ENCODE measurements around the gene YIPF5. TPM values are rescaled to one million over a fixed set of nuclear protein-coding genes. Genes with fewer than 3 reads are reported as not detected.
A peak's percentile ranks its signal among the peaks of the same experiment; 100 is the strongest.

The YIPF5 gene
- total and polyA plus RNA-seq, 2 of the 4 experiments (the other 2 are of a cell fraction) = 64.4 to 172 TPM

- H4K20me1 ChIP-seq (ENCODE audit: insufficient read depth, low read length) = no peaks in the 10 kb centered on the region
- H3K4ac ChIP-seq (ENCODE audit: low read depth, low read length) = no peak overlapping the region
- H3K9ac ChIP-seq (ENCODE audit: low read depth, low read length) = no peak overlapping the region
- peak overlapping the region; percentile 64; the same call in 1 of the 2 replicates for H3K18ac ChIP-seq (ENCODE audit: low read depth, low read length)
- DNase-seq (peak; percentile 36), ATAC-seq (ENCODE audit: low read depth) (peak; percentile 46; the same call in 1 of the 2 replicates)
- no CpG with 5 or more reads among the region's 3 CpGs for WGBS, 2 experiments (ENCODE audit: extremely low coverage in 2 of 2, insufficient read length in 1 of 2)
- intact Hi-C loops (cut with micrococcal nuclease) (no loop called here), in situ Hi-C loops (cut with MboI; ENCODE audit: low sequenced_read_pairs) (loop anchor here (25.0 kb wide), 1 partner anchor 1239 kb away; no protein-coding TSS in a partner anchor), dilution Hi-C loops (cut with HindIII; ENCODE audit: low sequenced_read_pairs, unreplicated experiment) (no loop called here)
- H3K23ac ChIP-seq (ENCODE audit: low read depth, low read length) = no peak overlapping the region
- H2AK9ac ChIP-seq (replicated peaks; ENCODE audit: low read depth, low read length, poor library complexity) = no peak overlapping the region
- H2AK5ac ChIP-seq (ENCODE audit: low read depth, low read length) = no peak overlapping the region
- H4K8ac ChIP-seq (ENCODE audit: low read depth in 2 of 2, low read length in 2 of 2) = peak overlapping the region in 1 of 2 experiments; percentile 43; a peak in 1 of 4 replicates
- H3K14ac ChIP-seq (replicated peaks; ENCODE audit: low read depth, low read length) = no peak overlapping the region
- no peaks in the 10 kb centered on the region for H3K27me3 ChIP-seq (ENCODE audit: control insufficient read depth, insufficient read depth, low read length)
- no peak overlapping the region for H3K4me2 ChIP-seq (ENCODE audit: low read depth, low read length)
- no TSS peak for BruUV-seq (replicated peaks)
- H3K27ac ChIP-seq (ENCODE audit: insufficient read depth, low read length) = no peak overlapping the region
- ChIA-PET CTCF (no interaction called here), POLR2A (ENCODE audit: unreplicated experiment) (interaction anchor here (0.7 kb wide), 1 partner anchor 40 kb away, joined by 3 read pairs; no protein-coding TSS in a partner anchor)
- H2BK5ac ChIP-seq (ENCODE audit: low read depth, low read length, poor library complexity, severe bottlenecking) = peak overlapping the region; percentile 57
- H3K4me3 ChIP-seq (ENCODE audit: insufficient read depth, low read depth, low read length) = no peak overlapping the region
- no peaks in the 10 kb centered on the region for H3K79me1 ChIP-seq (ENCODE audit: low read depth in 1 of 2, low read length in 2 of 2)
- H3K9me3 ChIP-seq (ENCODE audit: control insufficient read depth, insufficient read depth, low read length) = no peaks in the 10 kb centered on the region
- no peak overlapping the region for H2BK120ac ChIP-seq (ENCODE audit: low read depth, low read length)
- H2BK15ac ChIP-seq (ENCODE audit: low read depth, low read length) = no peak overlapping the region
- H3K9me1 ChIP-seq (ENCODE audit: insufficient read depth, low read length) = 0 out of 2 replicates have a peak, but pooled peaks cover 3% of the 10 kb centered on the region
- no peaks in the 10 kb centered on the region for H3K36me3 ChIP-seq (ENCODE audit: control insufficient read depth, insufficient read depth, low read length)
- TF ChIP-seq CTCF (conservative IDR thresholded peaks at IDR 0.05; ENCODE audit: low read depth, low read length) = no peak
- no peak for TF ChIP-seq RCOR1 (IDR thresholded peaks at IDR 0.05; ENCODE audit: insufficient replicate concordance, low read length)
- TF ChIP-seq CHD1 (IDR thresholded peaks at IDR 0.05; ENCODE audit: low read depth, low read length) = no peak
- no peak for TF ChIP-seq RFX5 (IDR thresholded peaks at IDR 0.05; ENCODE audit: low read depth, low read length)
- no peak for TF ChIP-seq MAFK (IDR thresholded peaks at IDR 0.05; ENCODE audit: low read depth, low read length)
- no peak for TF ChIP-seq NFE2L2 (IDR thresholded peaks at IDR 0.05; ENCODE audit: low read depth, low read length)
- TF ChIP-seq POLR2A (IDR thresholded peaks at IDR 0.05; ENCODE audit: low read depth, low read length) = no peak
- no peak for TF ChIP-seq MAZ (IDR thresholded peaks at IDR 0.05; ENCODE audit: borderline replicate concordance, low read depth, low read length)
- TF ChIP-seq USF2 (IDR thresholded peaks at IDR 0.05; ENCODE audit: low read depth, low read length) = no peak
- no peak overlapping the region for H2BK20ac ChIP-seq (ENCODE audit: low read depth, low read length)
- H2AFZ ChIP-seq (replicated peaks; ENCODE audit: low read length, poor library complexity) = no peak overlapping the region
- H4K91ac ChIP-seq (ENCODE audit: insufficient read depth, low read depth, low read length) = no peak overlapping the region
- no peak overlapping the region for H4K5ac ChIP-seq (ENCODE audit: low read depth, low read length)
- H3K4me1 ChIP-seq (ENCODE audit: control insufficient read depth, insufficient read depth, low read length) = peaks cover 5% of the 10 kb centered on the region; the same call in 1 of the 2 replicates
- no peak overlapping the region for H3K56ac ChIP-seq (ENCODE audit: extremely low read depth, insufficient read depth, low read length)
Measured at GRCh38 chr5:144151026-144151425, 19.4 kb downstream of the YIPF5 start.

Measured in IMR-90 (cell line).